ENCODE data around the gene NDUFB11. TPM values are rescaled to one million over a fixed set of nuclear protein-coding genes. Genes with fewer than 3 reads are reported as not detected.

The NDUFB11 gene
- total RNA-seq, 2 donors from 2014 or later = 24.0 to 35.3 TPM

GRCh38 chrX:47156611-47157520 lies 12.4 kb upstream of the NDUFB11 start:
- ATAC-seq (ENCODE audit: insufficient number of reproducible peaks, low FRiP score, low read depth) = no peak
- H3K27me3 ChIP-seq (replicated peaks; ENCODE audit: insufficient read depth) = no peaks in the 10 kb centered on the region
- DNase-seq (ENCODE audit: low spot score) = no peak
- no peak for TF ChIP-seq CTCF (IDR thresholded peaks at IDR 0.05)
- no peak overlapping the region for H3K4me3 ChIP-seq
- no peaks in the 10 kb centered on the region for H3K36me3 ChIP-seq
- no peak overlapping the region for H3K27ac ChIP-seq
- no peaks in the 10 kb centered on the region for H3K4me1 ChIP-seq (ENCODE audit: control insufficient read depth in 1 of 2, low read depth in 2 of 2)
- no peaks in the 10 kb centered on the region for H3K9me3 ChIP-seq

GRCh38 chrX:47151435-47151834 lies 6.9 kb upstream of the NDUFB11 start:
- H3K9me3 ChIP-seq = no peaks in the 10 kb centered on the region

GRCh38 chrX:47148946-47149345 lies 4.4 kb upstream of the NDUFB11 start:
- H3K27me3 ChIP-seq (replicated peaks; ENCODE audit: insufficient read depth) = no peaks in the 10 kb centered on the region
- H3K9me3 ChIP-seq = no peaks in the 10 kb centered on the region
- no peak for ATAC-seq (ENCODE audit: insufficient number of reproducible peaks, low FRiP score, low read depth)
- H3K36me3 ChIP-seq = no peaks in the 10 kb centered on the region
- DNase-seq (ENCODE audit: low spot score) = no peak
- TF ChIP-seq CTCF (IDR thresholded peaks at IDR 0.05) = no peak
- no peak overlapping the region for H3K27ac ChIP-seq
- H3K4me3 ChIP-seq = no peak overlapping the region
- peaks cover 5 to 15% of the 10 kb centered on the region in 2 donors for H3K4me1 ChIP-seq (ENCODE audit: control insufficient read depth in 1 of 2, low read depth in 2 of 2)

More at GRCh38 chrX:47151435-47151834, 6.9 kb upstream of the NDUFB11 start:
- no peak for DNase-seq (ENCODE audit: low spot score)
- Histone ChIP-seq H3K36me3 (no peaks in the 10 kb centered on the region), H3K27me3 (replicated peaks; ENCODE audit: insufficient read depth) (no peaks in the 10 kb centered on the region), H3K4me1 (ENCODE audit: control insufficient read depth in 1 of 2, low read depth in 2 of 2) (peaks cover 4 to 15% of the 10 kb centered on the region in 2 donors), H3K4me3 (no peak overlapping the region), H3K27ac (no peak overlapping the region)
- no peak for TF ChIP-seq CTCF (IDR thresholded peaks at IDR 0.05)
- ATAC-seq (ENCODE audit: insufficient number of reproducible peaks, low FRiP score, low read depth) = no peak

GRCh38 chrX:47146936-47147859 lies 2.7 kb upstream of the NDUFB11 start:
- Histone ChIP-seq H3K4me1 (ENCODE audit: control insufficient read depth in 1 of 2, low read depth in 2 of 2) (peaks cover 9 to 22% of the 10 kb centered on the region in 2 donors), H3K27me3 (replicated peaks; ENCODE audit: insufficient read depth) (no peaks in the 10 kb centered on the region), H3K27ac (peak overlapping the region in 1 of 2 donors; percentile 96), H3K9me3 (no peaks in the 10 kb centered on the region), H3K36me3 (no peaks in the 10 kb centered on the region), H3K4me3 (peak overlapping the region; percentile 83)
- ATAC-seq (ENCODE audit: insufficient number of reproducible peaks, low FRiP score, low read depth) (no peak), DNase-seq (ENCODE audit: low spot score) (no peak)
- TF ChIP-seq CTCF (IDR thresholded peaks at IDR 0.05) = no peak
